ENCODE results near the gene NKAIN2. TPM values are rescaled to one million over a fixed set of nuclear protein-coding genes. Genes with fewer than 3 reads are reported as not detected.
"Not testable (repeated sequence)": the region's sequence is repeated elsewhere in the genome, so short reads cannot be mapped to it uniquely, and the experiment has no call there.

The NKAIN2 gene
- total RNA-seq, 1 experiment from 2014 or later, result not detected

DNA sequence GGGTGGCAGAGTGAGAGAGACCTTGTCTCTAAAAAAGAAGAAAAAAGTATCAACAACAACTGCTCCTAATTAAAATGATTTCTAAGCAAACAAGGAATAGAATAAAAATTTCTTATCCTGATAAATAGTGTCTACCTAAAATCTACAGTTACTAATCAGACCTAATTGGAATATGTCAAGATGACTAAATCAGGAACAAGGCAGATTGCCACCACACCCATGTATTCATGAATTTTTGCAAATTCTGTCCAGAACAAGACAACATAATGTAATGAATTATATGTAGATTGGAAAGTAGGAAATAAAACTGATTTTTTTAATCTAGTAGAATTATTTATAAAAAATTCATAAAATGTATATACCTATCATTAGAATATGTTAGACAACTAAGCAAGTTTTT lies 339.8 kb downstream of the NKAIN2 start:
- Histone ChIP-seq H3K27ac (no peak overlapping the region), H3K4me1 (no peaks in the 10 kb centered on the region), H3K36me3 (no peaks in the 10 kb centered on the region), H3K27me3 (no peaks in the 10 kb centered on the region), H3K9me3 (replicated peaks) (no peaks in the 10 kb centered on the region), H3K4me3 (no peak overlapping the region)
- DNase-seq, result no peak

DNA sequence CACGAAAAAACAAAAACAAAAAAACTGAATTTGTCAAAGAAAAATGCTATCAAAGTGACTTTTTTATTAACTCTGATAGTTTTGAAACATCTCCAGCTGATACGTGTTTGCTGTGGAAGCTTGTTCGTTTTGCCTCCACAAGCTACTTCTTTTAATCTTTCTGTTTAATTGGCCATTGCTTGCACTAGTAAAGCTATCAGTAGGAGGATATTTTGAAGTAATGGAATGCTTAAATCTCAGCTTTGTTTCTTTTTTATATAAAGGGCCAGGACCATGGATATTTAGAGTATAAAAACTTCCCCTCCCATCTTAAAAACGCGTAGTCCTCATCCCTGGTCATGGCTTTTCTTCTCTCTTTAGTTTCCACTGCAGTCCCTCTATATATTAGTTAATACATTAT lies 344.0 kb downstream of the NKAIN2 start:
- Histone ChIP-seq H3K4me1 (no peaks in the 10 kb centered on the region), H3K9me3 (replicated peaks) (no peaks in the 10 kb centered on the region), H3K27ac (no peak overlapping the region), H3K4me3 (no peak overlapping the region), H3K36me3 (no peaks in the 10 kb centered on the region), H3K27me3 (no peaks in the 10 kb centered on the region)
- no peak for DNase-seq

DNA sequence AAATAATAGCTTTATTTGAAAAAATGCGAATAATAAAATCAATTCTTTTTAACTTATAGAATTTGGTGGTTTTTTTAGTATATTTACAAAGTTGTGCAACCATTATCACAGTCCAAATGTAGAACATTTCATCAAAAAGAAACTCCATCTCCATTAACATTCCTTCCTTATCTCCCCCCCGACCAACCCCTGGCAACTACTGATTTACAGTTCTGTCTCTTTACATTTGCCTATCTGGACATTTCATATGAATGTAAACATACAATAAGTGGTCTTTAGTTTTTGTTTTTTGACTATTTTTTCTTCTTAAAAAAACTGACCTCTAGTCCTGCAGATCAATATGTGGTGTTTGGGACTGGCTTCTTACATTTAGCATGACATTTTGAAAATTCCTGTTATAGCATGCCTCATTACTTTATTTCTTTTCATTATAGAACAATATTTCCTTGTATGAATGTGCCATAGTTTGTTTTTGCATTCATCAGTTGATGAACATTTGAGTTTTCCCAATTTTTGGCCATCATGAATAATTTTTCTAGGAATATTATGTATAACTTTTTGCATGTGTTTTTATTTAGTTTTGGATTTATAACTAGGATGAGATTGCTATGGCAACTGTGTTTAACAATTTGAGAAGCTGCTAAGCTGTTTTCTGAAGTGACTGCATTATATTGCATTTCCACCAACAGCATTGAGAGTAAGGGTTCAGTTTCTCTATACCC lies 344.7 kb downstream of the NKAIN2 start:
- no peaks in the 10 kb centered on the region for H3K27me3 ChIP-seq
- no peaks in the 10 kb centered on the region for H3K36me3 ChIP-seq
- no peaks in the 10 kb centered on the region for H3K4me1 ChIP-seq
- no peaks in the 10 kb centered on the region for H3K9me3 ChIP-seq (replicated peaks)
- no peak overlapping the region for H3K27ac ChIP-seq
- H3K4me3 ChIP-seq, result no peak overlapping the region
- no peak for DNase-seq

- H3K4me1 ChIP-seq, result no peaks in the 10 kb centered on the region
- H3K4me3 ChIP-seq, result no peak overlapping the region
- no peaks in the 10 kb centered on the region for H3K27me3 ChIP-seq
- H3K36me3 ChIP-seq, result no peaks in the 10 kb centered on the region
- DNase-seq, result no peak
- H3K9me3 ChIP-seq (replicated peaks), result no peaks in the 10 kb centered on the region
- no peak overlapping the region for H3K27ac ChIP-seq
Measured at GRCh38 chr6:124149646-124150045, 346.0 kb downstream of the NKAIN2 start.

GRCh38 chr6:124158024-124158423 lies 354.4 kb downstream of the NKAIN2 start:
- Histone ChIP-seq H3K27ac (peak overlapping the region; percentile 54), H3K36me3 (no peaks in the 10 kb centered on the region), H3K9me3 (replicated peaks) (no peaks in the 10 kb centered on the region), H3K27me3 (no peaks in the 10 kb centered on the region), H3K4me3 (no peak overlapping the region), H3K4me1 (no peaks in the 10 kb centered on the region)
- DNase-seq, result no peak

GRCh38 chr6:124163676-124164075 lies 360.0 kb downstream of the NKAIN2 start:
- Histone ChIP-seq H3K27ac (no peak overlapping the region), H3K9me3 (replicated peaks) (no peaks in the 10 kb centered on the region), H3K4me3 (no peak overlapping the region), H3K36me3 (no peaks in the 10 kb centered on the region), H3K4me1 (no peaks in the 10 kb centered on the region), H3K27me3 (no peaks in the 10 kb centered on the region)
- no peak for DNase-seq

GRCh38 chr6:124164343-124164742 lies 360.7 kb downstream of the NKAIN2 start:
- no peak for DNase-seq
- H3K27ac ChIP-seq, result no peak overlapping the region
- no peaks in the 10 kb centered on the region for H3K4me1 ChIP-seq
- H3K27me3 ChIP-seq, result no peaks in the 10 kb centered on the region
- no peak overlapping the region for H3K4me3 ChIP-seq
- no peaks in the 10 kb centered on the region for H3K9me3 ChIP-seq (replicated peaks)
- H3K36me3 ChIP-seq, result no peaks in the 10 kb centered on the region

GRCh38 chr6:124167249-124167648 lies 363.6 kb downstream of the NKAIN2 start:
- not testable (repeated sequence) for H3K27me3 ChIP-seq; H3K4me3 ChIP-seq; H3K27ac ChIP-seq; DNase-seq; H3K4me1 ChIP-seq; H3K36me3 ChIP-seq; H3K9me3 ChIP-seq (replicated peaks)

- no peak for DNase-seq
- Histone ChIP-seq H3K36me3 (no peaks in the 10 kb centered on the region), H3K27ac (no peak overlapping the region), H3K27me3 (no peaks in the 10 kb centered on the region), H3K4me3 (no peak overlapping the region), H3K4me1 (no peaks in the 10 kb centered on the region), H3K9me3 (replicated peaks) (no peaks in the 10 kb centered on the region)
Measured at GRCh38 chr6:124190256-124190655, 386.6 kb downstream of the NKAIN2 start.

DNA sequence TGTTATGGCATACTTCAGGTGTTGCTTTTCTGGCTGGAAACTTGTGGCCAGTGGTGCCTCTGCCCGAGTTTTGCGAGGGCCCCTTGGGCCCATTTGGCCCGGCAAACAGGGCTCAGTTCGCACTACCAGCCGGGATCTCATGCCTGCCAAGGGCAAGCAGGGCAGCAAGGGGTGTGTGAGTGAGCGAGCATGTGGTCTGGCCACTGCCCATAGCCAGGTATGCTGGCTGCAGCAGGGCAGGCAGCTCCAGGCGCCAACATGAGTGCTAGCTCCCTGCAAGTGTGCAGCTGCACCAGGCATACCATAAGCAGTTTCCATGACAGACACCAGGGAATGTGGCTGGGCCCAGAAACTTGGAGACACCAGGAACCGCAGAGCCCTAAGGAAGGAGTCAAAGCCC lies 389.5 kb downstream of the NKAIN2 start:
- Histone ChIP-seq H3K27me3 (no peaks in the 10 kb centered on the region), H3K4me3 (no peak overlapping the region), H3K27ac (no peak overlapping the region), H3K9me3 (replicated peaks) (no peaks in the 10 kb centered on the region), H3K36me3 (no peaks in the 10 kb centered on the region), H3K4me1 (no peaks in the 10 kb centered on the region)
- DNase-seq, result no peak

GRCh38 chr6:124197148-124197547 lies 393.5 kb downstream of the NKAIN2 start:
- no peaks in the 10 kb centered on the region for H3K36me3 ChIP-seq
- no peak overlapping the region for H3K4me3 ChIP-seq
- H3K27me3 ChIP-seq, result no peaks in the 10 kb centered on the region
- H3K4me1 ChIP-seq, result no peaks in the 10 kb centered on the region
- DNase-seq, result no peak
- H3K27ac ChIP-seq, result no peak overlapping the region
- no peaks in the 10 kb centered on the region for H3K9me3 ChIP-seq (replicated peaks)

GRCh38 chr6:124199286-124199685 lies 395.6 kb downstream of the NKAIN2 start:
- no peak for DNase-seq
- no peaks in the 10 kb centered on the region for H3K9me3 ChIP-seq (replicated peaks)
- H3K4me1 ChIP-seq, result no peaks in the 10 kb centered on the region; the same call in 1 of the 2 replicates
- no peak overlapping the region for H3K4me3 ChIP-seq
- H3K36me3 ChIP-seq, result no peaks in the 10 kb centered on the region
- no peak overlapping the region for H3K27ac ChIP-seq
- H3K27me3 ChIP-seq, result no peaks in the 10 kb centered on the region

DNA sequence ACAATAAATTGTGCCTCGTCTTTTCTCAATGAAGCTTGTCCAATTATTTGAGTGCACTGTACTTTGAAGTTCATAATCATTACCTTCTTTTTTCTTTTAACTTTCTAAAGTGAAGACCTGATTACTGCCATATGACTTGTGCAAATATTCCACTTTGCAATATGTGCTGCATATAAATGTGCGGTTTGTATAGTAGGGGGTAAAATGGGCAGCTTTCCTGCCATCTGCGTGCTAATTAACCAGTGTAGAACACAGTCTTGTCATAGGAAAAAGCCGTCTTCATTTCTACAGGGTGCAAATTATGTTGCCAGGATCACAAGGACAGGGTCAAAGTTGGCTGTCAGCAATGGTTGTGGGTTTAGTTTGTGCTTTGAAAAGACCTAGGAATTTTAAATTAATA lies 397.0 kb downstream of the NKAIN2 start:
- Histone ChIP-seq H3K4me1 (no peaks in the 10 kb centered on the region; the same call in 1 of the 2 replicates), H3K4me3 (no peak overlapping the region), H3K9me3 (replicated peaks) (no peaks in the 10 kb centered on the region), H3K27me3 (no peaks in the 10 kb centered on the region), H3K27ac (no peak overlapping the region), H3K36me3 (no peaks in the 10 kb centered on the region)
- no peak for DNase-seq

- H3K27me3 ChIP-seq, result no peaks in the 10 kb centered on the region
- no peaks in the 10 kb centered on the region; the same call in 1 of the 2 replicates for H3K4me1 ChIP-seq
- H3K36me3 ChIP-seq, result no peaks in the 10 kb centered on the region
- no peaks in the 10 kb centered on the region for H3K9me3 ChIP-seq (replicated peaks)
- DNase-seq, result peak in 1 of 2 experiments; percentile 3
- no peak overlapping the region for H3K27ac ChIP-seq
- H3K4me3 ChIP-seq, result no peak overlapping the region
Measured at GRCh38 chr6:124203101-124203811, 399.6 kb downstream of the NKAIN2 start.

DNA sequence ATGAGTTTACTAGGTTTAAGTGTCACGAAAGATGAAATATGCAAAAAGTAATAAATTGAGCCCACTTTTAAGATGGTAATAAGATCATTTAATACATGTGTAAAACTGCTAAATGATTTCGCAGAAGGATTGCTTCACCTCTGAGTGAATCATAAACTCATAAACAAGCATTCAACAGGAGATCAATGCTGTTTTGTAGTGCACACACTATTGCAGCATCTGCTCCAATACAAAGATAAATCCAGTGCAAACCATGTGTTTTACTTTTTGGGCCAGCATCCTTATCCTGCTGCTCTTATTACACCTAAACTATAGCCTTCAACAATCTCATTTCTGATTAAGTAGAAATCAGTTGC lies 400.1 kb downstream of the NKAIN2 start:
- Histone ChIP-seq H3K27me3 (no peaks in the 10 kb centered on the region), H3K9me3 (replicated peaks) (no peaks in the 10 kb centered on the region), H3K27ac (no peak overlapping the region), H3K4me1 (no peaks in the 10 kb centered on the region; the same call in 1 of the 2 replicates), H3K36me3 (no peaks in the 10 kb centered on the region), H3K4me3 (no peak overlapping the region)
- no peak for DNase-seq

DNA sequence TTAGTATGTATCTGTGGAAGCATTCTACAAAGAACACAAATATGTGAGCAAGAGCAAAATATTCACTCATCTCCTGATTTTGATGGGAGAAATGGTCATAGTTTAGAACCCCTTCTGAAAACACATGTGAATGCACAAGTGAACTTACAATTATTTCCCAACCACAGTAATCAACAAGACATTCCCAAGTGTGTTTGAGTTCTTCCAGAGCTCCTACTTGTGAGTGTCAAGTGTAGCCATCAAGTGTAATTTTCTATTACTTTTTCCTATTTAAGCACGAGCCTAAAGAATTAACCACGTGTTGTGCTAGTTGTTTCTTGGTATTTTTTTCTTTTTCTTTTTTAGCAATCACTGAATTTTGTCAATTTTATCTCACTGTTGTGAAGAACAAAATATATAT lies 402.3 kb downstream of the NKAIN2 start:
- Histone ChIP-seq H3K27ac (no peak overlapping the region), H3K36me3 (no peaks in the 10 kb centered on the region), H3K4me1 (no peaks in the 10 kb centered on the region; the same call in 1 of the 2 replicates), H3K27me3 (no peaks in the 10 kb centered on the region), H3K9me3 (replicated peaks) (no peaks in the 10 kb centered on the region), H3K4me3 (no peak overlapping the region)
- no peak for DNase-seq

Data from SJCRH30 (cell line).